GM19193 (cell line): ENCODE measurements around the gene PSTPIP2.
A peak's percentile ranks its signal among the peaks of the same experiment; 100 is the strongest.

ENCODE experiments used
- POLR2A ChIP-seq: IDR thresholded peaks from 4 replicates; pipeline ENCODE4 v1.6.1; 2011; ENCODE audit not compliant: insufficient read depth, insufficient read length; ENCODE audit errors: extremely low read depth

PSTPIP2 gene, protein sequence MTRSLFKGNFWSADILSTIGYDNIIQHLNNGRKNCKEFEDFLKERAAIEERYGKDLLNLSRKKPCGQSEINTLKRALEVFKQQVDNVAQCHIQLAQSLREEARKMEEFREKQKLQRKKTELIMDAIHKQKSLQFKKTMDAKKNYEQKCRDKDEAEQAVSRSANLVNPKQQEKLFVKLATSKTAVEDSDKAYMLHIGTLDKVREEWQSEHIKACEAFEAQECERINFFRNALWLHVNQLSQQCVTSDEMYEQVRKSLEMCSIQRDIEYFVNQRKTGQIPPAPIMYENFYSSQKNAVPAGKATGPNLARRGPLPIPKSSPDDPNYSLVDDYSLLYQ

GRCh38 chr18:46071653-46072375 lies at the start of gene PSTPIP2:
TSS of gene PSTPIP2 (minus strand) at chr18:46072260. CDS start at chr18:46072188, 72 bp downstream.
- peak; percentile 59 for TF ChIP-seq POLR2A

GRCh38 chr18:46113751-46114150 lies 41.7 kb upstream of the PSTPIP2 start:
- no peak for TF ChIP-seq POLR2A

DNA sequence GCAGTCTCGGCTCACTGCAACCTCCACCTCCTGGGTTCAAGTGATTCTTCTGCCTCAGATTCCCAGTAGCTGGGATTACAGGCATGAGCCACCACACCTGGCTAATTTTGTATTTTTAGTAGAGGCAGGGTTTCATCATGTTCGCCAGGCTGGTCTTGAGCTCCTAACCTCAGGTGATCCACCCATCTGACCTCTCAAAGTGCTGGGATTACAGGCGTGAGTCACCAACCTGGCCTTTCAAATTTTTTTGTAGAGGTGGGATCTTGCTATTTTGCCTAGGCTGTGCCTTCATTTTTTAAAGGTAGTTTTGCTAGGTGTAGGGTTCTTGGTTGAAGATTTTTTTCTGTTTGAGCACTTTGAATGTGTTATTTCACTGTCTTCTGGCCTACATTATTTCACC lies 38.3 kb upstream of the PSTPIP2 start:
- no peak for TF ChIP-seq POLR2A

GRCh38 chr18:46109386-46109785 lies 37.3 kb upstream of the PSTPIP2 start:
- TF ChIP-seq POLR2A = no peak

DNA sequence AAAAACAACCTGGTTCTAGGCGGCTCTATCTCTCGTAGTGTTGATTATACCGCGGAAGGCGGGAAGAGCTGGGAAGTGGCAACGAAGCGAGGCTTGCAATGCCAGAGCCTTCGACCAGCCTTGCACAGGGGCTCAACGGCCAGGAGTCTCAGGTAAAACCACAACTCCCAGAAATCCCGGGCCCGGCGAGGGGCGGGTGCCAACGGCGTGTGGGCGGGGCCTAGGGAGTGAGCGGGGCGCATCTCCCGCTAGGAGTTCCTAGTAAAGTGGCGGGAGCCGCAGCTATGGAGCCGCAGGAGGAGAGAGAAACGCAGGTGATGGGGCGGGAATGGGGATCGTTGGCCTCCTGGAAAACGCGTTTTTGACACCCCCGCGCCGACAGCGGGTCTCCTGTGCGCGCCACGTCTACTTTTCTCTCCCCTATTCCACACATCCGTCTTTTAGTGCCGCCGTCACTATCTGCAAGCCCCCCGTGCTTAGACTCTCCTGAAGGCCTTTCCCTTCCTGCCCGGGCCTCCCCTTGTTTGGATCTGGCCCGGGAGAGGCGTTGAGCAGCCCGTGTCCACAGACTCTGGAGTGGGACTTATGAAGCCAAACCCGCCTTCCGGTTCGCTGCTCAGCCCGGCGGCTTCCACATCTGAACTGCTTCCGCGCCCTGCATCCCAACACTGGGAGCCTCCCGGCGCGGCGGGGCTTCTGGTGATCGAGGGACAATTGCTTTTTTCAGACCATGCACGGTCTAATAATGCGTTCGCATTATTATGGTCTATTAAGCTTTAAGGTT lies 32.3 kb upstream of the PSTPIP2 start, which contains the start of gene HAUS1:
TSS of gene HAUS1 (plus strand) at position 258 of the 784 bp plus-strand sequence. CDS start at position 285, 27 bp downstream.
- peak; percentile 75 for TF ChIP-seq POLR2A

- no peak for TF ChIP-seq POLR2A
These were observed 27.4 kb upstream of the PSTPIP2 start for GRCh38 chr18:46099463-46099862.

- TF ChIP-seq POLR2A = no peak
These were observed 26.5 kb upstream of the PSTPIP2 start for GRCh38 chr18:46098616-46098933.

DNA sequence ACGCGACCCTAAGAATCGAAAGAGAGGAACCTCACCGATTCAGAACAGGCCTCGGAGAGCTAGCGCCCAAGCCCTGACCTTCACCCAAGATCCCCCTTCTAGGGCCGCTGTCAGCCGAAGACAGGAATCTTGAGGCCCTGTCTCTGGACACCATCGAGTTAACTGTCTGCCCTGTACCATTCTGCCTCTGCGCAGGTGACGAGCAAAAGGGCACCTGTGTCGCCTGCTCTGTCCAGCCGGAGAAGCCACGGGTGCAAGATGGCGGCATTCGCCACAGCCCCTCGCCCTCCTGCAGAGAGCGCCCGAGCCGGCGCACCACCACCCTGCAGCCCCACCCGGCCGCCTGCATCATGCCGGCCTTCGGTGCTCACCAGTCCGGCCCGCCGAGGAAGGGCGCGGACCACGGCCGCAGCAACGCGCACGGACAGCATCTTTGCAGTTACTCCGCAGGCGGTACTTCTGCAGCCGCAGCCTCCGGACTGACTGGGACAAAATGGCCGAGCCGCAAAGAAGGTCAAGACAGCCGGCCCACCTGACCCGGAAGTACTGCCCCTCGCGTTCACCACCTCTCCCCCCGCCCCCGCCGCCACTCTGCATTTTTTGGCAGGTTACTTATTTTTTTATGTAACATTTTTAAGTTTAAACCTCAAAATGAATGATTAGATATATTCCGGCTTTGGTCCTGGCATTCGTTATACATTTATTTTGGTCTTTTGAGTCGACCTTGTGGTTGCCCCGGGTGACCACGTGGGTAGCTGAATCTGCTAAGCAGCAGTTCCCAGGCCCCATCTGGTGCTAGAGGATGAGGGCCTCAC lies 25.9 kb upstream of the PSTPIP2 start, which contains the start of gene ATP5F1A:
TSS of gene ATP5F1A (minus strand) at position 496 of the 815 bp plus-strand sequence. CDS start at position 431, 65 bp downstream.
- peak; percentile 91 for TF ChIP-seq POLR2A

DNA sequence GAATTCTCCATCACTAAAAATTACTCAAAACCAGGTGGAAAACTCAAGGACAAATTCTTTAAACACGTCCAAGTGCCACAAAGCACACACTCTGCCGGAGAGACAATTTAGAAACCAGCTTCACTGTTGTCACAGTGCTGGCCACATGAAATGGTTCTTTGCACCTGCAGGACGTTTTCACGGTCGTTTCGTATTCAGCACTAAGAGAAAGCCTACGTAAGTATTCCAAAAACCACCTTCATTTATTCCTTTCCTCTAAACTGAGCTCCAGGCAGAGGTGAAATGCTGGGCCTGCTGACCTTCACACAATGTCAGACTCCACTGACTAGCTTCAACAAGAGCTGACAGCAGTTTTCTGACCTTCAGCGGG lies 25.4 kb upstream of the PSTPIP2 start:
- TF ChIP-seq POLR2A = no peak

DNA sequence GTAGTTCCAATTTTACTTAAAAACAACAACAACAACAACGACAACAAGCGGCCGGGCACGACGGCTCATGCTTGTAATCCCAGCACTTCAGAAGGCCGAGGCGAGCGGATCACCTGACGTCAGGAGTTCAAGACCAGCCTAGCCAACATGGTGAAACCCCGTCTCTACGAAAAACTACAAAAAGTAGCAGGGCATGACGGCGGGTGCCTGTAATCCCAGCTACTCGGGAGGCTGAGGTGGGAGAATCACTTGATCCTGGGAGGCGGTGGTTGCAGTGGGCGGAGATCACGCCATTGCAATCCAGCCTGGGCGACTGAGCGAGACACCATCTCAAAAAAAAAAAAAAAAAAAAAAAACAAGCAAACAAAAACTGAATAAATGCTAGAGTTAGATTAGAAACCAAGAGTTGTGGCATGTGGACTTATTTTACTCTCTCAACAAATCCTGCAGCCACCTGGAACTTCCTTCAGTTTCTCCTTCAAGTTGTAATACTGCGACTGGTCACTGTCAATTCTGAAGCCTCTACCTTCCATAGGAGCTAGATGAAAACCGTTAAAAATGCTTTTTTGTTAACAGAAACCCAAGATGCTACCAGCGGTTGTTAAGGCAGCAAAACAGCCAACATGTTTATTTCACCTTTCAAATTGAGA lies 24.7 kb upstream of the PSTPIP2 start:
- TF ChIP-seq POLR2A = no peak

DNA sequence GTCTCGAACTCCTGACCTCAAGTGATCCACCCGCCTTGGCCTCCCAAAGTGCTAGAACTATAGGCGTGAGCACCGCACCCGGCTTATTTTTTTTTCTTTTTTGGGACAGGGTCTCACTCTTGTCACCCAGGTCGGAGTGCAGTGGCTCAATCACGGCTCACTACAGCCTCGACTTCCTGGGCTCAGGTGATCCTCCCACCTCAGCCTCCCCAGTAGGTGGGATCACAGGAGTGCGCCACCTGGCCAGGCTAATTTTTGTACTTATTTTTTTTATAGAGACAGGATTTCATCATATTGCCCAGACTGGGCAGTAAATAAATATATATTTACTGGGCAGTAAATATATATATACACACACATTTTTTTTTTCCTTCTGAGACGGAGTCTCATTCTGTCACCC lies 23.5 kb upstream of the PSTPIP2 start:
- TF ChIP-seq POLR2A = no peak

- TF ChIP-seq POLR2A = no peak
These were observed 12.4 kb upstream of the PSTPIP2 start for GRCh38 chr18:46084431-46084830.

GRCh38 chr18:46080156-46080555 lies 8.1 kb upstream of the PSTPIP2 start:
- TF ChIP-seq POLR2A = no peak

DNA sequence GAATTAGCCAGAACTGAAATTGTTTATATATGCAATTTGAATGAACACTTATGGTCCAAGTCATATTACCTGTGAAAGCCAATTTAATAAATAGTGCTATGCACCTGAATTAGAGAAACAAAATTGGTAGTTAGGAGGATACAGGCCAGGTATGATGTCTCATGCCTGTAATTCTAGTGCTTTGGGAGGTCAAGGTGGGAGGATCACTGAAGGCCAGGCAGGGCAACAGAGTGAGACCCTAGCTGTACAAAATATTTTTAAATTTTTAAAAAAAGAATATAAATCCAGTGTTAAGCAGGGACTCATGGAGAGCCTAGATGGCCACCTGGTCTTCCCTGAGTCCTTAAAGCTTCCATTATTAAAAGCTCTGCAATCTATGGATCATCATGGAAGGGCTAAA lies 7.3 kb upstream of the PSTPIP2 start:
- TF ChIP-seq POLR2A = no peak
